Colonic mucosa (tissue), 4 donors: ENCODE results near the gene RAG1. TPM values are rescaled to one million over a fixed set of nuclear protein-coding genes. Genes with fewer than 3 reads are reported as not detected.
A peak's percentile ranks its signal among the peaks of the same experiment; 100 is the strongest.

Experiments
- DNase-seq: peaks from one replicate; pipeline ENCODE4 v3.0.0-alpha.2; 2020
- H3K27ac ChIP-seq: fragments of 200-600 bp; one replicate; pipeline ENCODE4 v1.8.0; 2021
- H3K27me3 ChIP-seq: fragments of 200-600 bp; one replicate; pipeline ENCODE4 v1.8.0; 2021
- H3K36me3 ChIP-seq: fragments of 200-600 bp; one replicate; pipeline ENCODE4 v1.8.0; 2021
- H3K4me1 ChIP-seq: fragments of 200-600 bp; one replicate; pipeline ENCODE4 v1.8.0; 2021; ENCODE audit warnings: mild to moderate bottlenecking
- H3K4me3 ChIP-seq: fragments of 200-600 bp; one replicate; pipeline ENCODE4 v1.8.0; 2021
- H3K9ac ChIP-seq, 2 donors: one replicate each; pipeline ENCODE4 v1.7.0; 2013; ENCODE audit warnings: control low read depth in 2 of 2, low read depth in 2 of 2, low read length in 2 of 2
- H3K9me3 ChIP-seq: fragments of 200-600 bp; one replicate; pipeline ENCODE4 v1.8.0; 2021
- intact Hi-C: fragments of 100-400 bp; cut with DNase I; formaldehyde crosslinking; loops from one replicate; pipeline ENCODE4 v1.14.1; 2022
- total RNA-seq, 2 donors: library from RNA; stranded (reverse); fragmentation: NEBNext Ultra II Directional in 1 of 2; extraction: Animal tissue kit (Norgen Biotek cat#: 25700) in 1 of 2; gene quantifications; one replicate each; pipeline ENCODE4 v1.2.1, GENCODE V29; 2021
- TF ChIP-seq, protein P1 (sequence below): fragments of 200-600 bp; IDR thresholded peaks from one replicate; pipeline ENCODE4 v1.8.0; 2022; ENCODE audit warnings: antibody characterized with exemption, mild to moderate bottlenecking
- donor health status: healthy.
- donor health status: DM: no; HTN: no; CAD: no.
- donor health status: DM: no; HTN: no; CAD: no.

RAG1 gene
- total RNA-seq: 1 to 10 TPM in 1 of 2 donors, under 1 TPM in 1; 0.47 to 1.5 TPM

DNA sequence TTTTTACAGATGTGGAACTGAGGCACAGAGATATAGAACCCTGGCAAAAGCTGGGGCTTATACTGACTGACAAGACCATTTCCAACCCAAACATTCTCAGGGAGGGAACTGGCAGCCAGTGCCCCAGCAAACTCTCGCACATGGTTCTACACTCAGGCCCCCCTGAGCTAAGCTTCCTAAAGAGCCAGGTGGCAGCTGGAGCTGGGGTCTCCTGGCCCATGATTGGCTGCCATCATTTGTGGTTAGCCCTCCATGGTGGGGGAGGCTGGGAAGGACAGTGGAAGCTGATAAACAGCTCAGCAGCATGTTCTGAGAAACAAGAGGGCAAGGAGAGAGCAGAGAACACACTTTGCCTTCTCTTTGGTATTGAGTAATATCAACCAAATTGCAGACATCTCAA, at the start of gene RAG1:
RAG1 (plus strand) TSS at position 314 of the 400 bp plus-strand sequence. CDS start 5,298 bp downstream, outside the sequence.
- Histone ChIP-seq H3K27ac (no peak within 1 kb of the TSS), H3K9me3 (no peaks in the 10 kb centered on the region), H3K9ac (no peak within 1 kb of the TSS), H3K4me1 (no peaks in the 10 kb centered on the region), H3K4me3 (no peak within 1 kb of the TSS), H3K36me3 (no peaks in the 10 kb centered on the region), H3K27me3 (no peaks in the 10 kb centered on the region)
- TF ChIP-seq, protein P1, sequence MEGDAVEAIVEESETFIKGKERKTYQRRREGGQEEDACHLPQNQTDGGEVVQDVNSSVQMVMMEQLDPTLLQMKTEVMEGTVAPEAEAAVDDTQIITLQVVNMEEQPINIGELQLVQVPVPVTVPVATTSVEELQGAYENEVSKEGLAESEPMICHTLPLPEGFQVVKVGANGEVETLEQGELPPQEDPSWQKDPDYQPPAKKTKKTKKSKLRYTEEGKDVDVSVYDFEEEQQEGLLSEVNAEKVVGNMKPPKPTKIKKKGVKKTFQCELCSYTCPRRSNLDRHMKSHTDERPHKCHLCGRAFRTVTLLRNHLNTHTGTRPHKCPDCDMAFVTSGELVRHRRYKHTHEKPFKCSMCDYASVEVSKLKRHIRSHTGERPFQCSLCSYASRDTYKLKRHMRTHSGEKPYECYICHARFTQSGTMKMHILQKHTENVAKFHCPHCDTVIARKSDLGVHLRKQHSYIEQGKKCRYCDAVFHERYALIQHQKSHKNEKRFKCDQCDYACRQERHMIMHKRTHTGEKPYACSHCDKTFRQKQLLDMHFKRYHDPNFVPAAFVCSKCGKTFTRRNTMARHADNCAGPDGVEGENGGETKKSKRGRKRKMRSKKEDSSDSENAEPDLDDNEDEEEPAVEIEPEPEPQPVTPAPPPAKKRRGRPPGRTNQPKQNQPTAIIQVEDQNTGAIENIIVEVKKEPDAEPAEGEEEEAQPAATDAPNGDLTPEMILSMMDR: no peak
- intact Hi-C loops: loop anchor here (5.0 kb wide), 1 partner anchor 55 kb away; no protein-coding TSS in a partner anchor
- DNase-seq: no peak

GRCh38 chr11:36530840-36531239, 37.0 kb upstream of the RAG1 start:
- TF ChIP-seq, protein P1: no peak
- no peaks in the 10 kb centered on the region for H3K9me3 ChIP-seq
- H3K27ac ChIP-seq: no peak overlapping the region
- H3K4me1 ChIP-seq: no peaks in the 10 kb centered on the region
- no peaks in the 10 kb centered on the region for H3K36me3 ChIP-seq
- no peak overlapping the region for H3K9ac ChIP-seq
- DNase-seq: no peak
- intact Hi-C loops: no loop called here
- H3K27me3 ChIP-seq: no peaks in the 10 kb centered on the region
- no peak overlapping the region for H3K4me3 ChIP-seq

GRCh38 chr11:36532941-36533601, 34.7 kb upstream of the RAG1 start:
- intact Hi-C loops: no loop called here
- no peak overlapping the region for H3K9ac ChIP-seq
- H3K36me3 ChIP-seq: no peaks in the 10 kb centered on the region
- no peaks in the 10 kb centered on the region for H3K4me1 ChIP-seq
- no peak overlapping the region for H3K27ac ChIP-seq
- no peak for DNase-seq
- no peaks in the 10 kb centered on the region for H3K27me3 ChIP-seq
- no peaks in the 10 kb centered on the region for H3K9me3 ChIP-seq
- no peak overlapping the region for H3K4me3 ChIP-seq
- TF ChIP-seq, protein P1: no peak

GRCh38 chr11:36534276-36534840, 33.4 kb upstream of the RAG1 start:
- H3K4me1 ChIP-seq: no peaks in the 10 kb centered on the region
- no peak overlapping the region for H3K27ac ChIP-seq
- H3K4me3 ChIP-seq: no peak overlapping the region
- no peak overlapping the region for H3K9ac ChIP-seq
- TF ChIP-seq, protein P1: no peak
- intact Hi-C loops: no loop called here
- DNase-seq: no peak
- H3K27me3 ChIP-seq: no peaks in the 10 kb centered on the region
- no peaks in the 10 kb centered on the region for H3K36me3 ChIP-seq
- H3K9me3 ChIP-seq: no peaks in the 10 kb centered on the region

- intact Hi-C loops: no loop called here
Measured at GRCh38 chr11:36540998-36541397, 26.8 kb upstream of the RAG1 start.

More at GRCh38 chr11:36540998-36541397, 26.8 kb upstream of the RAG1 start:
- Histone ChIP-seq H3K27ac (no peak overlapping the region), H3K4me3 (no peak overlapping the region), H3K9ac (no peak overlapping the region), H3K9me3 (no peaks in the 10 kb centered on the region), H3K27me3 (no peaks in the 10 kb centered on the region), H3K36me3 (no peaks in the 10 kb centered on the region), H3K4me1 (no peaks in the 10 kb centered on the region)
- DNase-seq: peak; percentile 53
- TF ChIP-seq, protein P1: peak; percentile 43
